Stimulated activated CD4-positive, alpha-beta T cell treated with anti-CD3 and anti-CD28 coated beads, Interleukin-15, amount 100 ng/mL, for 48 hours (primary cell): Measurements from ENCODE around the gene ITGAE.
"Not testable (repeated sequence)": the region's sequence is repeated elsewhere in the genome, so short reads cannot be mapped to it uniquely, and the experiment has no call there.

Source experiments
- DNase-seq, 2 donors: peaks; one replicate each; pipeline ENCODE4 v3.0.0-alpha.2; 2020; ENCODE audit warnings: low read depth in 2 of 2

Gene ITGAE

DNA sequence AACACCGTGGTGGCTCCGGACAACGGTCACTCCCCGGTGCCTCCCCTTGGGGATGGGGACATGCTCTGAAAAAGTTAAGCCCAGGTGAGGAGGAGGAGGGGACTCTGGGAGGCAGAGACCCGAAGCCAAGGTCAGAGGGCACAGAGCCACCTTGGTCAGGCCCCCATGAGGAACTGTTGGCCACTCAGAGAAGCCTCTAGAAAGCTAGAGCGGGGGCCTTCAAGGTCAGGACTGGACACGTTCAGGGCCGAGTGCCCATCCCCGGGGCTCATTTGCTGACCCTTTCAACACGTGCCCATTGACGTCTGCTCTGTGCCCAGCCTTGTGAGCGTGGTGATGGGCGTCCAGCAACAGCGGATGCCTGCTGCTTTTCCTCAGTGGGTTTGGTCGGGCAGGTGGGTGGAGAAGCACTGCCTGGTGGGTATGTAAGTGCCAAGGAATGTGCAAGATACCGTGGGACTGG lies 39.0 kb downstream of the ITGAE start:
- DNase-seq = no peak

DNA sequence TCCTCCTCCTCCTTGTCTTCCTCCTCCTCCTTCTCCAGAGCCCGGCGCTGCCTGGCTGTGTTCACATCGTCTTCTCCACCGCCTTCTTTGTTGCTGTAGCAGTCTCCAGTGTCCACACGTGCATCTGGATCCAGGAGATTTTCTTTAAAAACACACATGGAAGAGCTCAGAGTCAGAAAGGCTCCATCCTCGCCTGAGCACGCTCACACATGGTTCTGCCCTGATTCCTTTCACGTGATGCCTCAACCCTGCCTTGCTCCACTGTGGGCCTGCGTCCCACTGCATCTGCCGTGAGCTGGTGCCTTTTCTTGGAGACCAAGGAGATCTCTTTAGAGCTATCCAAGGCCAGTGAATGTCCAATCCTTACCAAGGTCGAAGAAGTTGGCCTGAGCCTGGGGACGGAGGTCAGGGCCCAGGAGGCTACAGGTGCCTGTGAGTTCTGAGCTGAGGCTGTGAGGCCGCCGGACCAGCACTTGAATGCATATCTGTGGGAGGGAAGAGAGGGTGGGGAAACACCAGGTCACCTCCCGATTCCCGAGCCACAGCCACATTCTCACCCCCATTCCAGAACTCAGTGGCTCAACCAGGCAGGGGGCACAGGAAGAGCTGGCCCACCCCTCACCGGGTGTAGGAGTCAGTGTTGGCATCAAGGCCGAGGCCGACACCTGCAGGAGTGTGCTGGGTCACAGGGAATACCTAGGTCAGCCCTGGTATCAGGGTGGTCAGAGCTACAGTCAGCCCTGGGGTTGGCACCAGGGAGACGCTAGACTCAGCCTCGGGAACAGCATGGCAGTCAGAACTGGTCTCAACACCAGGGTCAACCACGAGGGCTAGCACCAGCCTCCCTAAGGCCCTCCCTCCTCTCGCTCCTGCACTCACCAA lies 39.7 kb downstream of the ITGAE start:
- no peak for DNase-seq

DNA sequence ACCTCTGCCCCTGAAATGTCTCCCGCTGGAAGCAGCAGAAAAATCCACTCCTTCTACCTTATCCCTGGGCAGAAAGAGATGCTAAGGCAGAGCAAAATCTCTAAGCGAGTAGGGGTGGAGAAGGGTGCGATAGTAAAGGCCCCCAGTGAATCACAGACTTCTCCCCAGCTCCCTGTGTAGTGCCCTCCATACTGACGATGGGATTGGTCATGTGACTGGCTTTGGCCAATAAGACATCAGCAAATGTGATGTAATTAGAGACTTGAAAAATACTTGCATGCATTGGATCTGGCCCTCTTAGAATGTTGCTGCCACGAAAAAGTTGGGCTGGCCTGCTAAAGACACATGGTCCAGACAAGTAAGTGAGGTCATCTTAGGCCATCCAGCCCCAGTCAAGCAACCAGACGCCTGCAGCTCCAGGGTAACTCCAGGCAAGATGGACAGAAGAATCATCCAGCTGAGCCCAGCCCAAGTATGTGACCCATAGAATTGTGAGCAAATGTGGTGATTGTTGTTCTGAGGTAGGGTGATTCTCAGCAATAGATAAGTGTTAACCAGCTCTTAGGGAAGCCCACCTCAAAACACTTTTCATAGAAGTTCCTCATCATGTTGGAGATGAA lies 41.3 kb downstream of the ITGAE start:
- no peak for DNase-seq

DNA sequence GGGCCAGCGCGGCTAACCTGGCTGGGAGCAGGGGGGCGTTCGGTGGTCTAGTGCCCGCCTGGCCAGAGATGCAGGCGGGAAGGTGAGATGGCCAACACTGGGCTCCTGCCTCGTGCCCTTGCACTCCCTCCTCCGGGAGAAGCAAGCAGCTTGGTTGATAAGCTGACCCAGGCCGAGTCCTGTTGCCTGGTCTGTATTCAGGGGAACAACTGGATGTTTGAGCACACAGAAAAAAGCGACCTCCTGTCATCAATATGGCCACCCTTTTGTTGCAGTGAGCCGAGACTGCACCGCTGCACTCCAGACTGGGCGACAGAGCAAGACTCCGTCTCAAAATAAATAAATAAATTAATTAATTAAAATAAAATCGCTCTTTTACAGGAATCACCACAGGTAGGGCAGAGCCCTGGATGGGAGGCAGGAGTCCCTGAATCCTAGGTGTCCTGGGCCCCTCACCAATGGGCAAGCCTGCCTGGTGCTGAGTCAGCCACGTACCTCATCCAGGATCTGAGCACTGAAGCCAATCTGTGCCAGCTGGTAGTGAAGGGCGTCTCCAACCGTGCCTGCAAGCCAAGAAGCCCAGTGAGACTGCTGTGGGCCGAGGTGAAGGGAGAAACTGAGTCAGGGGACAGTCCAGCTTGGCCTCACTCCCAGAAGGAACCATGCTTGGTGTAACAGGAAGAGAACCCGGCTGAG lies 45.5 kb downstream of the ITGAE start:
- no peak for DNase-seq

DNA sequence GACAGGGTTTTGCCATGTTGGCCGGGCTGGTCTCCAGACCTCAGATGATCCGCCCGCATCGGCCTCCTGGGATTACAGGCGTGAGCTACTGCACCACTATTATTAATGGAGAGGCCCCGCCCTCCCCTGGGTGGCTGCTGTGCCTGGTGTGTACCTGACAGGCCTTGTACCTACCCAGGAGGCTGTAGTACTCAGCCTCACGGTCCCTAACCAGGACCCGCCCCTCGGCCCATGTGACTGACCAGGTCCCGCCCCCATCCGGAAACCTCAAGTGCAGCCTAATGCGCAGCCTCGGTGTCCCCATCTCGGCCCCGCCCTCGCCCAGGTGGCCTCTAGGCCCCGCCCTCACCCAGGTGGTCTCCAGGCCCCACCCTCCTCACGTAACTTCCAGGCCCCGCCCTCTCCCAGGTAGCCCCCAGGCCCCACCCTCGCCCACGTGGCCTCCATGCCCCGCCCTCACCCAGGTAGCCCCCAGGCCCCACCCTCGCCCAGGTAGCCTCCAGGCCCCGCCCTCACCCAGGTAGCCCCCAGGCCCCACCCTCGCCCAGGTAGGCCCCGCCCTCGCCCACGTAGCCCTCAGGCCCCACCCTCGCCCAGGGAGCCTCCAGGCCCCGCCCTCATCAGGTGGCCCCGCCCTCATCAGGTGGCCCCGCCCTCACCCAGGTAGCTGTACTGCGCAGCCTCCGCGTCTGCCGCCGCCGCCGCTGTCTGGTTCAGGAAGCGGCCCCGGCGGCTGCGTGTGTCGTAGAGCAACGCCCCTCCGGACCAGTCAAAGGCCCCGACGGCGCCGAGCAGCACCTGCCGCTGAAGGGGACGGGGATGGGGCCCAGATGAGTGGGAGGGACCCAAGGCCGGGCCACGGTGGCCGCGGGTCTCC lies 46.3 kb downstream of the ITGAE start:
- peak; percentile 56 to 63 for DNase-seq

DNA sequence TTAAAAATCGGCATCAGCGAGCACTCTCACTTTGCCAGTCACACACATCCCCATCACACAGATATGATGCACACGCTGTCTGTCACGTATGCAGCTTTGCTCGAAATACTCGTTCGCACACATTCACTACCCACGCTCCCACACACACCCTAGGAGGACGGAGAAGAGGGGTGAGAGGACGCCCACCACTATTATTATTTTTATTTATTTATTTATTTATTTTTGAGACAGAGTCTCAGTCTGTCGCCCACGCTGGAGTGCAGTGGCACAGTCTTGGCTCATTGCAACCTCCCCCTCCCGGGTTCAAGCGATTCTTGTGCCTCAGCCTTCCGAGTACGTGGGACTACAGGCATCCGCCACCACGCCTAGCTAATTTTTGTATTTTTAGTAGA lies 46.9 kb downstream of the ITGAE start:
- DNase-seq = no peak

DNA sequence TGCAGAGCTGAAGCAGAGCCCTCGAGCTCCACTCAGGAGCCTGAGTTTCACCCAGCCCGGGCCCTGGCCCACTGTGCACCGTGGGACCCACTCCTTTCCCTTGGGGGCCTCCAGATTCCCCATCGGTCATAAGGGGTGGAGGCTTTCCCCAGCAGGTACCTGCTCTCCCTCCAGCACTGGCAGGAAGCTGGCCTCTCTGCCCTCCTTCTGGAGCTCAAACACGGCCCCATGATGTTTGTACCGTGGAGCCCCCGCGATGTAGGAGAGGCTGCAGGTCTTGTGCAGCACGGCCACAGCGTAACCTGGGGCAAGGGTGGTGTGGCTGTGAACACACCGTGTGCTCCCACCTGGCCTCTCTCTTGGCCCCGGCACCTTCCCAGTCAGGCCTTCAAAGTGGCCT lies 47.4 kb downstream of the ITGAE start:
- DNase-seq = no peak

DNA sequence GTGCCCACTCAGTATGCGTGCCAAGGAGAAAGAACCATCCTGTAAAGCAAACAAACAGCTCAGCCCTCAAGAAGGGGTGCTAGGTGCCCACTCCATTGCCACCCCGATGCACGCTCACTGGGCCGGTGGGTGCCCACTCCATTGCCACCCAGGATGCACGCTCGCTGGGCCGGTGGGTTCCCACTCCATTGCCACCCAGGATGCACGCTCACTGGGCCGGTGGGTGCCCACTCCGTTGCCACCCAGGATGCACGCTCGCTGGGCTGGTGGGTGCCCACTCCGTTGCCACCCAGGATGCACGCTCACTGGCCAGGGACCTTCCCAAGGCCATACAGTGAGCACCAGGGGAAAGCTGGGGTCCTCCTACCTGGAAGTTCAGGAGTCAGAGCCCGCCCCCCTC lies 49.2 kb downstream of the ITGAE start:
- DNase-seq = no peak

DNA sequence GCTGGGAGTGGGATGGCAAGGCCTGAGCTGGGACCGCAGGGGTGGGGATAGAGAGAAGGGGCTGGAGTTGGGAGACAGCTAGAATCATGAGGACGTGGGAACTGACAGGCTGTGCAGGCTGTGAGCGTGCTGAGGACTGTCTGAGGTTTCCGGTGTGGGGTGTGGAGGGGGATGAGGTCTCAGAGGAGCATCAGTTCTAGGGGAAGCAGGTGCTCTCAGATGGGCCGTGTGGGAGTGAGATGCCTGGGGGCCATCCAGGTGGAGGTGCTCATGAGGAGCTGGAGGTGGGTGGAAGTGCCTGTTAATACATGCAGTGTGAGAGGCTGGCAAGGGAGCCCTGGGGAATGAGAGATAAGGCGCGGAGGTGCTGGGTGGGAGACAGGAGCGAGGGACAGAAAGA lies 50.1 kb downstream of the ITGAE start:
- DNase-seq = no peak

DNA sequence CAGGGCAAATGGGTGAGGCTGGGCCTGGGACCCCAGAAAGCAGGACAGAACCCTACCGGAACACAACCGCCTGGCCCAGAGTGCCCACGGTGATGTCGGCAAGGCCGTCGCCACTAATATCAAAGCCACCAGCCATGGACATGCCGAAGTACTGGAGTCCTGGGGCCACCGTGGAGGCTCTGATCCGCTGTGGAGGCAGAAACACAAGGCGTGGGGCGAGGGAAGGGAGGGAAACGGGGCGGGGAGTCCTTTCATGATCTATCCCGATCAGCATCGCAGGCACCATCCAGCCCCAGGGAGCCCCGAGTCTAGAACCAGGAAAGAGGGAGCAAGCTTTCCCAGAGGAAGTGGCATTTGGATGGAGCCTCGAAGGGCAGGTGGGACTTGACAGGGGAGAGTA lies 50.7 kb downstream of the ITGAE start:
- DNase-seq = no peak

DNA sequence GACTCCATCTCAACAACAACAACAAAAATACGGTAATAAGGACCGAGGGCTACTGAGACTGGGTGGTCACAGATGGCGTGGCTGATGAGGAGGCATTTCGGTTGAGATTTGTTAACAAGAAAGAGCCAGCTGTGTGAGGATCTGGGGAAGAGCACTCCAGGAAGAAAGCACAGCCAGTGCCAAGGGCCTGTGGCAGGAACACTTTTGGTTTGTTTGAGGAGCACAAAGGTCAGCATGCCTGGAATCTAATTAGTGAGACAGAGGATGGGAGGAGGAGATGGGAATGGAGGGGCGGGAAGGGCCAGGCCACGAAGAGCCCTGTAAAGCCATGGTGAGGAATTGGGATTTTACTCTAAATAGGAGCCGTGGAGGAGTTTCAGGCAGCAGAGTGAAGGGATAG lies 52.4 kb downstream of the ITGAE start:
- no peak for DNase-seq

DNA sequence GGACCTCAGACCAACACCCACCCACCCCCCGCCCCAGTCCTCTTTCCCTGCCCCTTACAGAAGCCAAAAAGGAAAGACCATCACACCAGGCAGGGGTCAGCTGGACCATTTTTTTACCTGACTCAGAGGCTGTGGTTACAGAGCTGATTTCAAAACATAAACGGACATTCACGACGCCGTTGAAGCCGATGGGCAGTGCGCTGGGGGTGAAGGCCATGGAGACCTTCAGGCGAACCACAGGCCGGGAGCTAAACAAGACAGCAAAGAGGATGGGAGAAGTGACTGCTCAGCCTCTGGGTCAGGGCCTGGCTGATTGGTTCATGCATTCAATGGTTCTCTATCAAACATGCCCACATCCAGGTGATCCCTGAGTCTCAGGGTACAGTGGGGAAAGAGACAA lies 53.2 kb downstream of the ITGAE start:
- DNase-seq = no peak

DNA sequence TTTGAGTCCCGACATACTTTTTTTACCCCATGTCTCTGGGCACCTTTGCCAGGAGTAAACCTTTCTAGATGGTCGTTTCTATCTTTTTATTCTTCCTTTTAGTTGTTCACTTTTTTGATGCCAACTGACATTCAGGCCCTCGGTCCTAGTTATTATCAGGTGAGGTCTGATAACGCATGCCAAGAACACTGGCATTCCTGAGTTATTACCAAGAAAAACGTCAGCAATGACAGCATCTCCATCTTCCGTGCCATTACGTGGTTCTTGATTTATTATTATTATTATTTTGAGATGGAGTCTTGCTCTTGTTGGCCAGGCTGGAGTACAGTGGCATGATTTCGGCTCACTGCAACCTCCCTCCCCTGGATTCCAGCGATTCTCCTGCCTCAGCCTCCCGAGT lies 55.9 kb downstream of the ITGAE start:
- no peak for DNase-seq

DNA sequence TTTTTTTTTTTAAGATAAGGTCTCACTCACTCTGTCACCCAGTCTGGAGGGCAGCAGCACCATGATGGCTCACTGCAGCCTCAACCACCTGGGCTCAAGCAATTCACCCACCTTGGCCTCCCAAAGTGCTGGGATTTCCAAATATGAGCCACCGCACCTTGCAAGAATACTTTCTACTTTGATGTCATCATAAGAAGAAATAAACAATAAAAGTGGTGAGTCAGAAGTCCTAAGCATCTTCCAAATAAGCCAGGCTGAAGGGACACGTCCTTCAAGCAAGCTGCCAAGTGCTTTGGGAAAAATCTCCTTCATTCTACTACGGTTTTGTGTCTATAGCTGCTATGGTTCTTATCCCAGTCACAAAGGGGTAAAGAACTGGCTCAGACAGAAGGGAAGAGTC lies 57.0 kb downstream of the ITGAE start:
- no peak for DNase-seq

DNA sequence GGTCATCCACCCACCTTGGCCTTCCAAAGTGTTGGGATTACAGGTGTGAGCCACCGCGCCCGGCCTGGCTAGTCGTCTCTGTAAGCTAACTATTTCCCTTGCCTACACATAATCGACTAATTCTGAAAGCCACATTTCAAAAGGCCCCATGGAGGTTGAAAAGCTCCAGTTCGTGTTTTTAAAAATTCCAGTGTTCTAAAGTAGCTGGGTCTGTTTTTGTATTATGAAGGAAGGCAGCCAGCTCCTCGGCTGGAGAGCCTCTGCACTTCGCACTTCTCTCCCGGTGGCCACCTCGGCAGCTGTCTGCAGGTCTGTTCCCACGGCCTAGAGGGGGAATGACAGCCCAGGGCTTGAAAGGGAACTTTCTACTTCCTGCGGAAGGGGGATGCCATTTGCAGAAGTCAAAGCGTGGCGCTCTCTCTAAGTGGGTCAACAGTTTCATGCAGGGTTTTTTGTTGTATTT lies 60.3 kb downstream of the ITGAE start:
- no peak for DNase-seq

DNA sequence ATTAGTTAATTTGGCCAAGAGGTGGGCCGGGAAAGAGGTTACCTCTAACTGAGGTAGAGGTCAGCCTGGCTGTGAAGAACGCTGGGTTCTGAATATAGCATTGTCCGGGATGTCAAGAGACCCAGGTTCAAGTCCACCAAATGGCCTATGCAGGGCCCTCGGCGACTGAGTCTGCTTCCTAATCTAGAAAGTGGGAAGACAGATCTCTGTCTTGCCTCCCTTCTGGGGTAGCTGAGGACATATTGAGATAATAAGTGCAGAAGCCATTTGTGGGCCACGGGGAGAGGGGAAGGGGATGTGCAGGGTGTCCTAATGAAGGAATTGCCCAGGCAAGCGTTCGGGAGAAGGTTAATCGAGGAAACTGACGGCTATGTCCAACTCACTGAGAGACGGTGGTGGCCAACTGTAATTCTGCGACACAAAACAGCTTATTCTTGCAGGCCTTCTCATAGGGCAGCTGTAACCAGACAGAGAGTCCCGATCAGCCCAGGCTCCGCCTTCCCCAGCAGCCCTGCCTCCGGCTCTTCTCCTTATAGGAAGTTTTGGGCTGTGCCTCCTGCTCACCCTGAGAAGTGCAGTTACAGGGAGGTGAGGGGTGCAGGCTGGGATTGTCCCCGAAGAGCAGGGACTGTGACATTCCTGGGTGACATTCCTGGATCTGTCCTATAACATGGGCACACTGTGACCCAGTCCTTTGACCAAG lies 61.4 kb downstream of the ITGAE start:
- no peak for DNase-seq

DNA sequence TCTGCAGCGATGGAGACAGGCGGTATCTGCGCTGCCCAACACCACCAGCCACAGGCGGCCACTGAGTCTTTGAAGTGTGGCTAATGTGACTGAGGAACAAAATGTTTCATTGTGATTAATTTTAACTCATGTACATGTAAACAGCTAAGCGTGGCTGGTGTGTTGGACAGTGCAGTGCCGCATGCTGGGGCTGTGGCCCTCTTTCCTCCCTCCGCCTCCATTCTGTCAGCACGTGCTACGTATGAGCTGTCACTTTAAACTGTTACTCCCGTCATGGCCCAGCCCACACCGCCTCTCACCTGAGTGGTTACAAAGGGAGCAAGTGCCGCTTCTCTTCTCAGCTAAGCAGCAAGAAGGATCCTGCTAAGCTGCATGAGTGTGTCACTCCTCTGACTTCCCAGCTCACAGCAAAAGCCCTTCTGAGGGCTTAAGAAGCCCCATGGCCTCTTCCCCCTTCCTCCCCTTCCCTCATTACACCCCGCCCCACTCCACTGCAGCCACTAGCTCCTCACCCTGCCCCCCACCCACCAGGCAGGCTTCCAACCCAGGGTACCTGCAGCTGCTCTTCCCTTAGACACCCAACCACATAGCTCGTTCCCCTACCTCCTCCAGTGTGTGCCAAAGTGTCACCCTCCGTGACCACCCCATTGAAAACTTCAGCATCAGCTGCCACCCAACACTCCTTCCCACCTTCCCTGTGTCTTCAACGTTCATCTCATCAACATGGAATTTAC lies 62.3 kb downstream of the ITGAE start:
- DNase-seq = peak; percentile 65 to 68

DNA sequence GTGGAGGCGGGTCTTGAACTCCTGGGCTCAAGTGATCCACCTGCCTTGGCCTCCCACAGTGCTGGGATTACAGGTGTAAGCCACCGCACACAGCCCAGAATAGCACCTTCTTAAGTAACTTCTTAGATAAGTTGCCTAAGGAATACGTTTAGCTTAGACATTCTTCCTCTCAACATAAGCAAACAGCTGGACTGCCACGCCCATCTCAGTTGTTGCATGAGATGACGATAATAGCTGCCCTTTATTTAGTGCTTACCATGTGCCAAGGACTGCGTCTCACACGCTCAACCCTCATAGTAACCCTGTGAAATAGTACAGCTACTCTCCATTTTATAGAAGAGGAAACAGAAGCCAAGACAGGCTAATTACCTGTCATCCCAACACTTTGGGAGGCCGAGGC lies 65.5 kb downstream of the ITGAE start:
- DNase-seq = no peak

DNA sequence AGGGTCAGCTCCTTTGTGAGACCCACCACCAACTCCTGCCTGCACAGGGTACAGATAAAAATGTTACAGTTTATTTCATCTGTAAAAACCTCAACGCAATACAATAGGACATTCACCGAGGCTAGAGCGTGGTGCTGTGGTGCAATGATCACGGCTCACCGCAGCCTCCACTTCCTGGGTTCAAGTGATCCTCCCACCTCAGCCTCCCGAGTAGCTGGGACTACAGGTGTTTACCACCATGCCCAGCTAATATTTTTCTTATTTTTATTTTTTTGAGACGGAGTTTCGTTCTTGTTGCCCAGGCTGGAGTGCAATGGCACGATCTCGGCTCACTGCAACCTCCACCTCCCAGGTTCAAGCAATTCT lies 66.1 kb downstream of the ITGAE start:
- DNase-seq = not testable (repeated sequence)

DNA sequence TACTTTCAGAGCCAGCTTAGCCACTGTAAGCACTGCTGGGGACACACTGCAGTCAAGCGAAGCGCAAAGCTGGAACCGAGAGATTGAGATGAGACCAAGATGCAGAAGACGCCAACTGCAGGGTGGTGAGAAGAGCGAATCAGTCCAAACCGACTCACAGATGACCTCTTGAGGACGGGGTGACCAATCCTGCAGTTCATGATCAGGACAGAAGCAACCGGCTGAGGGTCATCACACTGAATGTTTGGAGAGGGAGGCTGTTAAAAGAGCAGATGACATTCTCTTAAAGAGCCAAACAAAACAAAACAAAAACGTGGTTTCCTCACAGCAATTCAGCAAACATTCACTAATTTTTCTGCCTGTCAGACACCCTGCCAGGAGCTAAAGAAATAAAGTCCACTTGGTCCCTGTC lies 68.8 kb downstream of the ITGAE start:
- DNase-seq = no peak
